ENCODE data around the gene TRAPPC5. TPM values are rescaled to one million over a fixed set of nuclear protein-coding genes. Genes with fewer than 3 reads are reported as not detected.

TRAPPC5 gene
- total and polyA plus RNA-seq, 10 of the 15 experiments (the other 5 are each of a cell fraction or from before 2014, with no cell fraction given) = 4.2 to 210 (median 89.1) TPM

DNA sequence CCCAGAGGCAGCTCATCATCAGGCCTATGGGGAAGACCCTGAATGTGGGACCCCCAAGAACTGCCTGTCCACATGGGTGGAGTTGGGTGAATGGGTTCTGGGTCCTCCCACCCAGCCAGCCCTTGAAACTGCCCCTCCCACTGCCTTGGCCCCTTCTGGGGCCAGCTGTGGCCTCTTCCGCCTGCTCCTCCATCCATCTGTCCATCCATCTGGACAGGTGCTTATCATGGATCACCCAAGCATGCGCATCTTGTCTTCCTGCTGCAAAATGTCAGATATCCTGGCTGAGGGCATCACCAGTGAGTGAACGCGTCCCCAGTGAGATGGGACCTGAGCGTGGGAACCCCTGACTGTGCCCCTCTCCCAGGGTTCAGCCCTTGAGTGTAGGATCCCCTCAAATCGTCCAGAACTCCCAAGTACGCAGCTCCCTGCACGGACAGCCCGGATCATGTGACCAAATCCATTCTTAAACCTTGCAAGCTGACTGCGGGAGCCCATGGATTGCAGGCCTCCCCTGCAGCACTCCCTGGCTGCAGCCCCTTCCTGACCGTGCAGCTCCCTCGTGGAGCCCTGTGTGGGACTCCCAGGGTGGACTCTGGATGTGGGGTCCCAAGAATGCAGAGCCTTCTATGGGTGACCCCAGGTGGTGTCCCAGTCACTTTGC lies 41.7 kb upstream of the TRAPPC5 start (continued):
- TF ChIP-seq, protein P1, sequence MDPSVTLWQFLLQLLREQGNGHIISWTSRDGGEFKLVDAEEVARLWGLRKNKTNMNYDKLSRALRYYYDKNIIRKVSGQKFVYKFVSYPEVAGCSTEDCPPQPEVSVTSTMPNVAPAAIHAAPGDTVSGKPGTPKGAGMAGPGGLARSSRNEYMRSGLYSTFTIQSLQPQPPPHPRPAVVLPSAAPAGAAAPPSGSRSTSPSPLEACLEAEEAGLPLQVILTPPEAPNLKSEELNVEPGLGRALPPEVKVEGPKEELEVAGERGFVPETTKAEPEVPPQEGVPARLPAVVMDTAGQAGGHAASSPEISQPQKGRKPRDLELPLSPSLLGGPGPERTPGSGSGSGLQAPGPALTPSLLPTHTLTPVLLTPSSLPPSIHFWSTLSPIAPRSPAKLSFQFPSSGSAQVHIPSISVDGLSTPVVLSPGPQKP (IDR thresholded peaks at IDR 0.05; ENCODE audit: low read depth, low read length) = no peak
- TF ChIP-seq, protein P2, sequence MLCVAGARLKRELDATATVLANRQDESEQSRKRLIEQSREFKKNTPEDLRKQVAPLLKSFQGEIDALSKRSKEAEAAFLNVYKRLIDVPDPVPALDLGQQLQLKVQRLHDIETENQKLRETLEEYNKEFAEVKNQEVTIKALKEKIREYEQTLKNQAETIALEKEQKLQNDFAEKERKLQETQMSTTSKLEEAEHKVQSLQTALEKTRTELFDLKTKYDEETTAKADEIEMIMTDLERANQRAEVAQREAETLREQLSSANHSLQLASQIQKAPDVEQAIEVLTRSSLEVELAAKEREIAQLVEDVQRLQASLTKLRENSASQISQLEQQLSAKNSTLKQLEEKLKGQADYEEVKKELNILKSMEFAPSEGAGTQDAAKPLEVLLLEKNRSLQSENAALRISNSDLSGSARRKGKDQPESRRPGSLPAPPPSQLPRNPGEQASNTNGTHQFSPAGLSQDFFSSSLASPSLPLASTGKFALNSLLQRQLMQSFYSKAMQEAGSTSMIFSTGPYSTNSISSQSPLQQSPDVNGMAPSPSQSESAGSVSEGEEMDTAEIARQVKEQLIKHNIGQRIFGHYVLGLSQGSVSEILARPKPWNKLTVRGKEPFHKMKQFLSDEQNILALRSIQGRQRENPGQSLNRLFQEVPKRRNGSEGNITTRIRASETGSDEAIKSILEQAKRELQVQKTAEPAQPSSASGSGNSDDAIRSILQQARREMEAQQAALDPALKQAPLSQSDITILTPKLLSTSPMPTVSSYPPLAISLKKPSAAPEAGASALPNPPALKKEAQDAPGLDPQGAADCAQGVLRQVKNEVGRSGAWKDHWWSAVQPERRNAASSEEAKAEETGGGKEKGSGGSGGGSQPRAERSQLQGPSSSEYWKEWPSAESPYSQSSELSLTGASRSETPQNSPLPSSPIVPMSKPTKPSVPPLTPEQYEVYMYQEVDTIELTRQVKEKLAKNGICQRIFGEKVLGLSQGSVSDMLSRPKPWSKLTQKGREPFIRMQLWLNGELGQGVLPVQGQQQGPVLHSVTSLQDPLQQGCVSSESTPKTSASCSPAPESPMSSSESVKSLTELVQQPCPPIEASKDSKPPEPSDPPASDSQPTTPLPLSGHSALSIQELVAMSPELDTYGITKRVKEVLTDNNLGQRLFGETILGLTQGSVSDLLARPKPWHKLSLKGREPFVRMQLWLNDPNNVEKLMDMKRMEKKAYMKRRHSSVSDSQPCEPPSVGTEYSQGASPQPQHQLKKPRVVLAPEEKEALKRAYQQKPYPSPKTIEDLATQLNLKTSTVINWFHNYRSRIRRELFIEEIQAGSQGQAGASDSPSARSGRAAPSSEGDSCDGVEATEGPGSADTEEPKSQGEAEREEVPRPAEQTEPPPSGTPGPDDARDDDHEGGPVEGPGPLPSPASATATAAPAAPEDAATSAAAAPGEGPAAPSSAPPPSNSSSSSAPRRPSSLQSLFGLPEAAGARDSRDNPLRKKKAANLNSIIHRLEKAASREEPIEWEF (IDR thresholded peaks at IDR 0.05; ENCODE audit: insufficient replicate concordance, low read depth, low read length) = no peak
- TF ChIP-seq ZNF24 (IDR thresholded peaks at IDR 0.05) (no peak), ZNF217 (IDR thresholded peaks at IDR 0.05) (no peak)

DNA sequence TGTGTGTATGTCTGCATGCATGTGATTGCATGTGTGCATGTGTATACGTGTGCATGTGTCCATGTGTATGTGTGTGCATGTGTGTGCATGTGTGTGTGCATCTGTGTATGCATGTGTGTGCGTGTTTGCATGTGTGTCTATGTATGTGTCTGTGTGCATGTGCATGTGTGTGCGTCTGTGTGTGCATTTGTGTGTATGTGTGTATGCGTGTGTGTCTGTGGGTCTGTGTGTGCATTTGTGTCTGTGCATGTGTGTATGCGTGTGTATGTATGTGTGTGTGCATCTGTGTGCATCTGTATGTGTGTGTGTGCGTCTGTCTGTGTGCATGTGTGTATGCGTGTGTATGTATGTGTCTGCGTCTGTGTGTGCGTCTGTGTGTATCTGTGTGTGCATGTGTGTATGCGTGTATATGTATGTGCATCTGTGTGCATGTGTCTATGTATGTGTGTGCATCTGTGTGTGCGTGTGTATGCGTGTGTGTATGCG lies 40.7 kb upstream of the TRAPPC5 start:
- peaks cover 0 to 7% of the 10 kb centered on the region in 2 experiments; a peak in 3 of 4 replicates for H3K36me3 ChIP-seq (ENCODE audit: control insufficient read depth in 2 of 2, insufficient read depth in 2 of 2, low read length in 1 of 2)
- ChIA-PET RAD21 (ENCODE audit: unreplicated experiment) (no interaction called here), CTCF (no interaction called here), POLR2A (no interaction called here), SMC1A (ENCODE audit: uncharacterized antibody, unreplicated experiment) (no interaction called here)
- no peaks in the 10 kb centered on the region for H3K27me3 ChIP-seq (replicated peaks in 1 of 2; ENCODE audit: control insufficient read depth in 2 of 2, insufficient read depth in 2 of 2, low read length in 1 of 2)
- in situ Hi-C loops (cut with MboI) = no loop called here
- H3K4me2 ChIP-seq (ENCODE audit: control insufficient read depth, insufficient read depth) = no peak overlapping the region
- no peak overlapping the region for H2AFZ ChIP-seq (ENCODE audit: control insufficient read depth, low read depth, low read length)
- DNase-seq (ENCODE audit: low read depth, low spot score) = no peak
- intact Hi-C loops (cut with micrococcal nuclease; ENCODE audit: unreplicated experiment) = no loop called here
- peaks cover 14% of the 10 kb centered on the region for H3K4me1 ChIP-seq (ENCODE audit: control insufficient read depth, insufficient read depth, low read length)
- BruUV-seq (replicated peaks) = no TSS peak
- no peaks in the 10 kb centered on the region; the same call in 2 of the 3 replicates for H3K9me3 ChIP-seq (replicated peaks; ENCODE audit: control insufficient read depth, insufficient read depth, low read length)
- H4K20me1 ChIP-seq (ENCODE audit: control insufficient read depth, insufficient read depth) = no peaks in the 10 kb centered on the region
- WGBS (ENCODE audit: insufficient coverage, insufficient replicate concordance, low lambda C conversion rate, missing lambda C conversion rate) = 98% methylated on average over 13 of the region's 13 CpGs
- H3K79me2 ChIP-seq (ENCODE audit: control insufficient read depth, insufficient read depth, low read length) = peaks cover 18% of the 10 kb centered on the region
- no peak for FAIRE-seq
- no peak for ATAC-seq
- H3K27ac ChIP-seq (ENCODE audit: control insufficient read depth, insufficient read depth) = no peak overlapping the region
- no peak overlapping the region for H3K9ac ChIP-seq (ENCODE audit: control insufficient read depth, insufficient read depth, low read length)
- 0 out of 2 replicates have a peak, but pooled peaks have one; percentile 22 for TF ChIP-seq TARDBP (IDR thresholded peaks at IDR 0.05; ENCODE audit: borderline replicate concordance)
- TF ChIP-seq HDGF (IDR thresholded peaks at IDR 0.05) = 0 out of 2 replicates have a peak, but pooled peaks have one; percentile 70
- TF ChIP-seq POLR2A (IDR thresholded peaks at IDR 0.05; ENCODE audit: low read depth, low read length) = peak; percentile 71
- no peak for TF ChIP-seq SRF (IDR thresholded peaks at IDR 0.05; ENCODE audit: low read depth in 2 of 2, low read length in 2 of 2)
- no peak for TF ChIP-seq ETV6 (conservative IDR thresholded peaks at IDR 0.05 in 1 of 2, IDR thresholded peaks at IDR 0.05 in 1 of 2; ENCODE audit: borderline replicate concordance in 1 of 2, low read depth in 1 of 2)
- TF ChIP-seq, protein P3, sequence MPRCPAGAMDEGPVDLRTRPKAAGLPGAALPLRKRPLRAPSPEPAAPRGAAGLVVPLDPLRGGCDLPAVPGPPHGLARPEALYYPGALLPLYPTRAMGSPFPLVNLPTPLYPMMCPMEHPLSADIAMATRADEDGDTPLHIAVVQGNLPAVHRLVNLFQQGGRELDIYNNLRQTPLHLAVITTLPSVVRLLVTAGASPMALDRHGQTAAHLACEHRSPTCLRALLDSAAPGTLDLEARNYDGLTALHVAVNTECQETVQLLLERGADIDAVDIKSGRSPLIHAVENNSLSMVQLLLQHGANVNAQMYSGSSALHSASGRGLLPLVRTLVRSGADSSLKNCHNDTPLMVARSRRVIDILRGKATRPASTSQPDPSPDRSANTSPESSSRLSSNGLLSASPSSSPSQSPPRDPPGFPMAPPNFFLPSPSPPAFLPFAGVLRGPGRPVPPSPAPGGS (IDR thresholded peaks at IDR 0.05; ENCODE audit: borderline replicate concordance, insufficient read depth, low read depth, low read length, poor library complexity, severe bottlenecking) = peak; percentile 78
- H3K4me3 ChIP-seq = no peak overlapping the region

Measured in GM12878 (cell line).